HG03469 (cell line): ENCODE results near the gene CTAGE1.
"Not testable (repeated sequence)": the region's sequence is repeated elsewhere in the genome, so short reads cannot be mapped to it uniquely, and the experiment has no call there.

Experiments
- ATAC-seq: cut with Tn5 transposase; IDR thresholded peaks from one replicate; pipeline ENCODE4 v1.9.1; 2021; ENCODE audit warnings: mild to moderate bottlenecking, moderate library complexity, moderate number of reproducible peaks; ENCODE audit not compliant: unreplicated experiment

Gene CTAGE1

DNA sequence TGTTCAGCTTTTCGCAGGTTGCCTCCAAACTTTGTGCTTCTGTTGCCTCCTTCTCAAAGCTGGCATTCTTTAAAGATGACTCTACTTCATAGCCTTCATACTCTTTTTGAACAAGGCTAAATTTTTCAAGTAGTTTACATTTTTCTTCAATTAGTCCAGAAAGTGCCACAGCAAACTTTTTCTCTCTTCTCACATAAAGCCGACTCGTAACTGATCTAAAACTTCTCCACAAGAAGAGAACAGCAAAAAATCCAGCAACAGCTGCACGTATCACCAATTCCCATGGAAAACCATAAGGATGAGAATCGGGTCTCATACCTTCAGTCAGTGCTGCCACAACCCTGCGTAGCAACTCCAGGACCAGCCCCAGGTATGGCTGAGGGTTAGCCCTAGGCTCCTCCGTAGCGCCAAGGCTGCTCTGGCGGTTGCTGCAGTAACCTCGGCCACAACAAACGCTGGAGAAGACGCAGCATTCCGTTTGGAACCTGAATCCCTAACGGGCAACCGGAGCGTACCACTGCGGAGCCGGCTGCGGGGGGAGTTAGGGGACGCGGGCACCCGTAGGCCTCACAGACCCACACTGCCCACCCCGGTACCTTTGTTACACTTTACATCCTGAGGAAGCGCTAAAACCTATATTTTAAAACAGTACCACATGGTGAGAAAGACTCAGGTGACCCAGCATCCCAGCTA is at the start of gene CTAGE1:
TSS of gene CTAGE1 (minus strand) at position 420 of the 693 bp plus-strand sequence. CDS start at position 316, 104 bp downstream.
- no peak for ATAC-seq

DNA sequence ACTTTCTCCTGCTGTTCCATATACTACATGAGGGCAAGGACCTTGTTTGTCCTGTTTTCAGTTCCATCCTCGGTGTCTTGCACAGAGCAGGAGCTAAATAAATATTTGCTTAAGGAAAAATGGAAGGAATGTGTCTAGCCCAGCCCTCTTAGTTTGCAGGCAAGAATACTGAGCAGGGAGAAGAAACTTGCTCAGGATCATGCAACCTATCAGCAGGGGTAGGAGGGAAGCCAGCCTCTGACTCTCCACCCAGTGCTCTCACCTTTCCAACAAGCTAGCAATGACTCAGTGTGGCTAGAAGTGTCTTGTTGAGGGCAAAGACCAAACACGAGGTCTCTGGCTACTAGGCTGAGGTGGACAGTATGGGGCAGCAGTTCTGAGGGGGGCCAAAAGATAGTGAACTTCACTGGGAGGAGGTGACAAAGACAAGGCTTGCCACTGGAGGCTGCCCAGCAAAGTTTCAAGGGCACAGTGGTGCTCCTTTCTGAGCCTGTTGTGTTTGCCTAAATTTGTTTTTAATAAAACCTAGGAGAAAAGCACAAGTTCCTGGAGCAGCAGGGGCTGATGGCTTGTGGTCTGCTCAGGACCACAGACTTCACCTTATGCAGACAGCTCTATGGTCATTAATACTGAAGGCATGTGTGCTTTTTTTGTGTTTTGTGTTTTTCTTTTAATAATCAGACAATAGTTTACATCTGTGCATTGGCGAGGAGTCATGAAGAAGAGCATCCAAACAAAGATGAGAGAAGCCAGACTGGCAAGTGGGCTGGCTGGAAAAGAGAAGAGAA is 49.1 kb upstream of the CTAGE1 start:
- no peak for ATAC-seq

GRCh38 chr18:22465859-22466457 is 48.2 kb upstream of the CTAGE1 start:
- no peak for ATAC-seq

DNA sequence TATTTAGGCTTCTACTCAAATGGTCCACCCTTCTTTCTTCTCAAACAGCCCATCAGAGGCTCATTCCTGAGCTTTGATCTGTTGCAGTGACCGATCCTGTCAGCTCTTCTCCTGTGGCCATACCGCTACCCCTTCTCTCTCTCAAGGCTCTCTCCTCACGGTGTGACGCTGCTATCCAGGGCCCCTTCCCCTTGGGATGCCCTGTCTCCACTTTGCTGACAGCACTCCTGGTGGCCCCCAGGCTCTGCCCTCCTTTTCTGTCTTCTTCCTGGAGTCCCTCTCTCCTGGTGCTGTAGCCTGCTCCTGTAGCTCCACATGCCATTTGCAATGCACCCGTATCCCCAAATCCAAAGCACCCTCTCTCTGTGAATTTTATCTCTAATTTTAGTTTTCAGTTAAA is 45.4 kb upstream of the CTAGE1 start:
- ATAC-seq: no peak

DNA sequence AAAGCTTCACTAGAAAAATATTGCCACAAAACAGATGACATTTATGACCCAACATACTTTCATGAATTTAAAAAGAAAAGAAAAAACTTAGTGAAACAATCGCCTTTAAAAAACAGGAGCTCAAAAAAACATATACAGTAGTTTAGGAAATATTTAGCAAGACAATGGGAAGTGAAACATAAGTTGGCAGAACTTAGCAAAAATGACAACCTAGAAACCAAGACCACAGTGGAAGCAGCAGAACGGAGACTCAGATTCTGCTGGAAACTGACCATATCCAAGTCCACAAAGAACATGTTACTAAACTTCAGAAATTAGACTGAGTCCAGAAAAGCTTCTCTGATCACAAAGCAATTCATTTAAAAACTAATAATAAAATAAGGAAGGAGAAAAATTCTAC is 41.8 kb upstream of the CTAGE1 start:
- ATAC-seq: no peak

DNA sequence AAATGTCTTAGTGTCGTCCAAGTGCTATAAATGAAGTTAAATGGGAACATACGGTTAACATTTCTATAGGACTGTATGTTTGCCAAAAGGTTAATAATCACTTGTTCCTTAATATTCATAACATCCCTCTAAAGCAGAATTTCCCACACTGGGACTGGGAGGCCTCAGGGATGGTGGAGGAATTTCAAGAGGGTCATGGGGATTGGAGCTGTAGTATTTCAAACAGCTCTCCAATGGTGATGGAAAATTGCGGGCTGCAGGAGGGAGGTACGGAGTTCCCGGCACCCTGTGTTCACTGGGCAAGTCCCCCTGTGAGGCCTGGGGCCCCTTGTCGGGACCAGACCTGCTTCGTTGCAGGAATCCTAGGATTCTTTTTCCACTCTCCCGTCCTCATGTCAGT is 39.8 kb upstream of the CTAGE1 start:
- ATAC-seq: no peak

- no peak for ATAC-seq
Observed at GRCh38 chr18:22456547-22456946, 38.8 kb upstream of the CTAGE1 start.

- ATAC-seq: no peak
Observed at GRCh38 chr18:22456116-22456480, 38.4 kb upstream of the CTAGE1 start.

GRCh38 chr18:22455425-22456115 is 37.9 kb upstream of the CTAGE1 start:
- ATAC-seq: no peak

DNA sequence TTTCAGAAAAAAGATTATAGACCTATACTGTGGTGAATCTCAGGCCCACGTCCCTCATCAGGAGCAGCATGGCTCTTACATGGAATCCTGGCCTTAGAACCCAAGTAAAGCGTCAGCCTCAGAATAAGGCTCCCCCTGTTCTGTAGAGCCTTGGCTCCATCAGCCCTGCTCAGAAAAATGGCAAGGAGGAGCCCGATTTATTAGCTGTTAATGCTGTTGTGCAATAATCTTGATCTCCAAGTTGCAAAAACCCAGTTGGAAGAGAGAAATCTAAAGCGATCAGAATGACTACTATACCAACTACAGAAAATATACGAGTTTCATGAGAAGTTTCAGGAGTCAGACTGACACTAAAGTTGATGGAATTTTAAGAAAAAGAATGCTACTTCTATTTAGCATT is 35.6 kb upstream of the CTAGE1 start:
- no peak for ATAC-seq

GRCh38 chr18:22452226-22452668 is 34.5 kb upstream of the CTAGE1 start:
- ATAC-seq: no peak

- ATAC-seq: no peak
Observed at GRCh38 chr18:22451796-22452195, 34.1 kb upstream of the CTAGE1 start.

GRCh38 chr18:22450766-22451165 is 33.1 kb upstream of the CTAGE1 start:
- not testable (repeated sequence) for ATAC-seq

DNA sequence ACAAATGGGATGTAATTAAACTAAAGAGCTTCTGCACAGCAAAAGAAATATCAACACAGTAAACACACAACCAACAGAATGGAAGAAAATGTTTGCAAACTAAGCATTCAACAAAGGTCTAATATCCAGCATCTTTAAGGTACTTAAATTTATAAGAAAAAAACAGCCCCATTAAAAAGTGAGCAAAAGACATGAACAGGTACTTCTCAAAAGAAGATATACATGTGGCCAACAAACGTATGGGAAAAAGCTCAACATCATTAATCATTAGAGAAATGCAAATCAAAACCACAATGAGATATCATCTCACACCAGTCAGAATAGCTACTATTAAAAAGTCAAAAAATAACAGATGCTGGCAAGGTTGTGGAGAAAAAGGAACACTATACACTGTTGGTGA is 32.6 kb upstream of the CTAGE1 start:
- ATAC-seq: not testable (repeated sequence)

- not testable (repeated sequence) for ATAC-seq
Observed at GRCh38 chr18:22449753-22450152, 32.0 kb upstream of the CTAGE1 start.

- ATAC-seq: no peak
Observed at GRCh38 chr18:22448238-22448637, 30.5 kb upstream of the CTAGE1 start.

DNA sequence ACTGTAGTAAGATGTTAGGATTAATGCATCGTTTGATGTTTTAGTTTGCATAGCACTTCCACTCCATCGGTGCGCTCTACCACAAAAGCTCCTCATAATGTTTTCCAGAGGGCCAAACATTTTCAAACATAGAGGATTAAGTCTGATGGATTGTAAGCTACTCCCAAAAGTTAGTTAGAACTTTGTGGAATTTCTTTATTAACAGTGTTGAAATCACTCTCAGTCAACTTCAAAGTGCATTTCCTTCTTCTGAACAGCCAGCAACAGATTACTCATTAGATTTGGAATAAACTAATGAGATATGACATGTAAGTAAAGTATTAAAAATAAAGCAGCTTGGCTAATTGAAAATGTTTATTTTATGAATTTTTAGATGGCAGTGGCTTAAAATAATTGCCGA is 30.1 kb upstream of the CTAGE1 start:
- ATAC-seq: no peak

- ATAC-seq: no peak
Observed at GRCh38 chr18:22446911-22447310, 29.2 kb upstream of the CTAGE1 start.

DNA sequence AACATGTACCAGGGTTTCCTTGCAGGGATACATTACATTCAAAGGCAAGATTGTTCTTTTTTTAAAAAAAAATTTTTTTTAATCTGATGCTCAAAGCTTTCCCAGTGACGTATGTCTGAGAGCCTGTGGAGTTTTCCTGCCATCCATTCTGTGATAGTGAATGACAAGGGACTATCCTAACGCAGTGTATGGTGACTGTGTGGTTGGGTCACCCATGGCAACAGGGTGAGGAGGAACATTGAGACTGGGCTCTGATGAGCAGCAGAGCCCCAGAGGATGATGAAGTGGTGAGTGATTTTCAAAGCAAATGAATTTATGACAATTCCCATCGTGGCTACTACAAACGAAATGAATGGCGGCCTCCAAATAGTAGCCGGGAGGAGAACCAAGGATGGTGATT is 28.6 kb upstream of the CTAGE1 start:
- no peak for ATAC-seq

DNA sequence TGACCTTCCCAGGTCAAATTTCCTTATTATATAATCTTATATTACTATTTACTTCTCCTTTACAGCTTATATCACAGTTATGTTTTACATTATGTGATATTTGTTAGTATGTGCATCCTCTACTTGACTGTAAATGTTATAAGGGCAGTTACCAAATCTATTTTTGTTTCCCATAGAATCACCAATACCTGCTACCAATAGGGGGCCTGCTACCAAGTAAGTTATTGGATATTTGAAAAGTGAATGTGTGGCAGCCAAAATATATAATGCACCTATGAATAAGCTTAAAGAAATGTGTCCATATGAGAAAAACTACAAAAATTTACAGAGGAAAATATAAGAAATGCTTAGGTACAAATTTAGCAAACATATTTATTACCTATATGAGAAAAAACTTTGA is 23.9 kb upstream of the CTAGE1 start:
- ATAC-seq: no peak

GRCh38 chr18:22439447-22439846 is 21.7 kb upstream of the CTAGE1 start:
- ATAC-seq: no peak
